Measurements from ENCODE around the gene CEP70.
"Not testable (repeated sequence)": the region's sequence is repeated elsewhere in the genome, so short reads cannot be mapped to it uniquely, and the experiment has no call there.

The CEP70 gene

DNA sequence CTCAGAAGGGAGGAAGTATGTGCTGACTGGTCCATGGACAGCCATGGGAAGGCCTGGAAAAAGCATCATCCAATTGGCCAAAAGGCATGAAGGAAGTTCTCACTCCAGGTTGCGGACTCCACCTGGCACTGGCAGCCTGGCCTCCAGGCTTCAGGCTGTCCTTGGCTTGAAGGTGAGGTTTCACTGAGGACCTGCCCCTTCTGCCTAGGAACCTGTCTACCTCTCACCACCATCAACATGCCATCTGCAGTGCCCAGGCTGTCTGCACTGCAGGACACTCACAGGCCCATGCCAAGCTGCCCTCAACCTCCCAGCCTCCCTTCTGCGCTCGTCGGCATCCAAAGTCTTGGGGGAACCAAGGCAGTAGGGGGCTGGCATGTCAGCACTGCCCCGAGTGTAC, 51.1 kb downstream of the CEP70 start:
- Mint-ChIP-seq H3K36me3 (ENCODE audit: low read depth) (peaks cover 98% of the 10 kb centered on the region), H3K27ac (no peak overlapping the region), H3K9me3 (peaks cover 67% of the 10 kb centered on the region), H3K4me3 (no peak overlapping the region), H3K4me1 (no peaks in the 10 kb centered on the region), H3K27me3 (ENCODE audit: low read depth) (no peaks in the 10 kb centered on the region)
- TF ChIP-seq, protein P1, sequence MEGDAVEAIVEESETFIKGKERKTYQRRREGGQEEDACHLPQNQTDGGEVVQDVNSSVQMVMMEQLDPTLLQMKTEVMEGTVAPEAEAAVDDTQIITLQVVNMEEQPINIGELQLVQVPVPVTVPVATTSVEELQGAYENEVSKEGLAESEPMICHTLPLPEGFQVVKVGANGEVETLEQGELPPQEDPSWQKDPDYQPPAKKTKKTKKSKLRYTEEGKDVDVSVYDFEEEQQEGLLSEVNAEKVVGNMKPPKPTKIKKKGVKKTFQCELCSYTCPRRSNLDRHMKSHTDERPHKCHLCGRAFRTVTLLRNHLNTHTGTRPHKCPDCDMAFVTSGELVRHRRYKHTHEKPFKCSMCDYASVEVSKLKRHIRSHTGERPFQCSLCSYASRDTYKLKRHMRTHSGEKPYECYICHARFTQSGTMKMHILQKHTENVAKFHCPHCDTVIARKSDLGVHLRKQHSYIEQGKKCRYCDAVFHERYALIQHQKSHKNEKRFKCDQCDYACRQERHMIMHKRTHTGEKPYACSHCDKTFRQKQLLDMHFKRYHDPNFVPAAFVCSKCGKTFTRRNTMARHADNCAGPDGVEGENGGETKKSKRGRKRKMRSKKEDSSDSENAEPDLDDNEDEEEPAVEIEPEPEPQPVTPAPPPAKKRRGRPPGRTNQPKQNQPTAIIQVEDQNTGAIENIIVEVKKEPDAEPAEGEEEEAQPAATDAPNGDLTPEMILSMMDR (IDR thresholded peaks at IDR 0.05; ENCODE audit: unreplicated experiment in 3 of 3), result no peak

DNA sequence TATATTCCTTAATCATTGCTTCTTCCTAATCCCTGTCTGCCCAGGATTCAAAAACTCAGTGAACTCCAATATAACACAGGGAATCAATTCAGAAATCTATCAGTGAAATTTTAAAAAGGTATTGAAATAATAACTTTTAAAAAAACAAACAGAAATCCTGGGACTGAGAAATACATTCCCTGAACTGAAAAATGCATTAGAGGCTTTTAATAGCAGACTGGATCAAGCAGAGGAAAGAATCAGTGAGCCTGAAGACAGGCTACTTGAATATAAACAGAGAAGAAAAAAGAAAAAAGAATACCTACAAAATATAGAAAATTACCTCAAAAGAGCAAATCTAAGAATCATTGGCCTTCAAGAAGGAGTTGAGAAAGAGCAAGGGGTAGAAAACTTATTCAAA, 54.7 kb downstream of the CEP70 start:
- H3K4me3 Mint-ChIP-seq, result no peak overlapping the region
- no peaks in the 10 kb centered on the region for H3K4me1 Mint-ChIP-seq
- H3K9me3 Mint-ChIP-seq, result peaks cover 54% of the 10 kb centered on the region
- TF ChIP-seq, protein P1 (IDR thresholded peaks at IDR 0.05; ENCODE audit: unreplicated experiment in 3 of 3), result no peak
- peaks cover 90% of the 10 kb centered on the region for H3K36me3 Mint-ChIP-seq (ENCODE audit: low read depth)
- H3K27ac Mint-ChIP-seq, result no peak overlapping the region
- no peaks in the 10 kb centered on the region for H3K27me3 Mint-ChIP-seq (ENCODE audit: low read depth)

DNA sequence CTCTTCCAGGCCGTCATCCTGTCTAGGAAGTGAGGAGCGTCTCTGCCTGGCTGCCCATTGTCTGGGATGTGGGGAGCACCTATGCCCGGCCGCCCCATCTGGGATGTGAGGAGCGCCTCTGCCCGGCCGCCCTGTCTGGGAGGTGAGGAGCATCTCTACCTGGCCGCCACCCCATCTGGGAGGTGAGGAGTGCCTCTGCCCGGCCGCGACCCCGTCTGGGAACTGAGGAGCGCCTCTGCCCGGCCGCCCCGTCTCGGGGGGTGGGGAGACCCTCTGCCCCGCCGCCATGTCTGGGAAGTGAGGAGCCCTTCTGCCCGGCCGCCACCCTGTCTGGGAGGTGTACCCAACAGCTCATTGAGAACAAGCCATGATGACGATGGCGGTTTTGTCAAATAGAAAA, 72.6 kb downstream of the CEP70 start:
- Mint-ChIP-seq H3K9me3 (peaks cover 53% of the 10 kb centered on the region), H3K36me3 (ENCODE audit: low read depth) (peaks cover 87% of the 10 kb centered on the region)
- not testable (repeated sequence) for H3K4me1 Mint-ChIP-seq; H3K27ac Mint-ChIP-seq; H3K27me3 Mint-ChIP-seq (ENCODE audit: low read depth); H3K4me3 Mint-ChIP-seq

DNA sequence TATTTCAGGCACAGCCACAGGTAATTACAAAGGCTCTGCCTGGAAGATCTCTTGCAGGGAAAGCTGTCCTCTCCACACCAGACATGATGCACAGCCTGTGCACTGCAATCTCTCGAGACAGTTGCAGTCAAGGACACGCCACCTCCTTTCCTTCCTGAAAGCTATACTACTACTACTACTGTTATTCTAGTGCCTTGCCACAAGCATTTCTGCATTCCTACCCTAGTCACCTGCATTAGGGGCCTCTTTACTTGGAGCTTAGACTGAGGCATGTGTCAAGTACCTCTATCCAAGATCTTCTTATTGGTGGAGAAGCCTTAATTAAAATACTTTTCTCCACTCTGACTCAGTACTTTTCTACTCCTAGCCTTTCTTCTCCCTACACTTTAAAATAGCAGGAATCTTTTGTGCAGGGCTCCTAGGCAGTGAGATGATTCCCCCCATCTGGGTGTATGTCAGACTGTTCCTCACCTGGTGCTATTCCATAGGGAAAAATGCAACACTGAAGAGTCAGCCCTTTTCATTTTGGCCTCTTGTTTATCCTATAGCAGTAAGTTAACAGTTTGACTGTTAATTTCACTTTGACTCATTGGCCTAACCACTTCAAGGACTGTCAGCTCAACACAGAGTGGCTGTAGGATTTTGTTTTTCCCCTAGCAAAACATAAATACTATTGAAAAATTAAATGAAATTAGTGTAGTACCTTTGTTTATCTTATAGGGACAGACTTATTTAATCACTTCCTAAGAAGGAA, 80.8 kb downstream of the CEP70 start:
- Mint-ChIP-seq H3K27ac (no peak overlapping the region), H3K4me1 (no peaks in the 10 kb centered on the region), H3K27me3 (ENCODE audit: low read depth) (no peaks in the 10 kb centered on the region)

DNA sequence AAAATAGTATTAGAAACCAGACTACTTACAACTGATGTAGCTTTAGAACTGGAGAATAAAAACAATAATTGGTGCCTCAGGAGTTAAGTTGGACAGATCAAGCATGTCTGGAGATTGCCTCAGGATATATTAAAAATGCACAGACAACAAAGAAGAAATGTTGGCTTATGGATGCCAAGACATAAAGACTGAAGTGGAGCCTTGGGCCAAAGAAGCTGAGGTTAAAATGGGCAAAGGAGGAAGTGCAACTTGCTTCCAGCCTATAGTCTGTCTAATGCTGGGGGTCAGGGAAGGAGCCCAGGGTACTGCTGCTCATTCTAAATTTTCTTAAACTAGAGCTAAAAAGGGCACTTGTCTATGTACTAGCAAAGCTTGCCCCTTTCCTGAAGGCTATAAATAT, 82.1 kb downstream of the CEP70 start:
- H3K9me3 Mint-ChIP-seq, result peaks cover 5% of the 10 kb centered on the region

More for the DNA sequence above, 80.8 kb downstream of the CEP70 start:
- no peak overlapping the region for H3K4me3 Mint-ChIP-seq
- peaks cover 13% of the 10 kb centered on the region for H3K9me3 Mint-ChIP-seq
- H3K36me3 Mint-ChIP-seq (ENCODE audit: low read depth), result peaks cover 37% of the 10 kb centered on the region
- TF ChIP-seq, protein P1 (IDR thresholded peaks at IDR 0.05; ENCODE audit: unreplicated experiment in 3 of 3), result no peak

DNA sequence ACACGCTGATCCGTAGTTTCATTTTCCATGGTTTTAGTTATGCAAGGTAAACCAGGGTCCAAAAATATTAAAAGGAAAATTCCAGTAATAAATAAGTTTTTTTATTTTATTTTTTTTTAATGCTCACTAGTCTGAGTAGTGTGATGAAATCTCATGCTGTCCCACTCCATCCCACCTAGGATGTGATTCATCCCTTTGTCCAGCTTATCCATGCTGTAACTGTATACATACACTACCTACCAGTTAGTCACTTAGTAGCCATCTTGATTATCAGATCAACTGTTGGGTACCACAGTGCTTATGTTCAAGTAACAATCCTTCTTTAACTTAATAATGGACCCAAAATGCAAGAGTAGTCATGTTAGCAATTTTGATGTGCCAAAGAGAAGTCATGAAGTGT, 84.5 kb downstream of the CEP70 start:
- H3K4me1 Mint-ChIP-seq, result no peaks in the 10 kb centered on the region
- TF ChIP-seq, protein P1 (IDR thresholded peaks at IDR 0.05; ENCODE audit: unreplicated experiment in 3 of 3), result no peak

More for the DNA sequence above, 82.1 kb downstream of the CEP70 start:
- no peaks in the 10 kb centered on the region for H3K4me1 Mint-ChIP-seq
- H3K27me3 Mint-ChIP-seq (ENCODE audit: low read depth), result no peaks in the 10 kb centered on the region
- TF ChIP-seq, protein P1 (IDR thresholded peaks at IDR 0.05; ENCODE audit: unreplicated experiment in 3 of 3), result no peak
- H3K4me3 Mint-ChIP-seq, result no peak overlapping the region
- H3K36me3 Mint-ChIP-seq (ENCODE audit: low read depth), result peaks cover 28% of the 10 kb centered on the region
- no peak overlapping the region for H3K27ac Mint-ChIP-seq

More for the DNA sequence above, 84.5 kb downstream of the CEP70 start:
- no peaks in the 10 kb centered on the region for H3K9me3 Mint-ChIP-seq
- H3K4me3 Mint-ChIP-seq, result no peak overlapping the region
- no peaks in the 10 kb centered on the region for H3K27me3 Mint-ChIP-seq (ENCODE audit: low read depth)
- H3K27ac Mint-ChIP-seq, result no peak overlapping the region
- peaks cover 14% of the 10 kb centered on the region for H3K36me3 Mint-ChIP-seq (ENCODE audit: low read depth)

Measured in nephron (organoid).